Measurements from ENCODE around the gene RABGAP1. TPM values are rescaled to one million over a fixed set of nuclear protein-coding genes. Genes with fewer than 3 reads are reported as not detected.

The RABGAP1 gene
- total RNA-seq (2022; extraction: Qiagen RNA extraction; ENCODE audit: low read depth), result 11.4 to 15.5 TPM (median 13.9 TPM) in 5 replicates

GRCh38 chr9:122940749-122941581, at the start of gene RABGAP1:
Gene RABGAP1, plus strand, starts transcription at chr9:122941020. Its CDS starts 16,040 bp downstream, at chr9:122957060.

GRCh38 chr9:122904823-122905710, 35.8 kb upstream of the RABGAP1 start, which contains the start of gene RC3H2:
Gene RC3H2, minus strand, starts transcription at chr9:122905359. Its CDS starts 7,850 bp downstream, at chr9:122897509.

GRCh38 chr9:122912964-122913673, 27.7 kb upstream of the RABGAP1 start, which contains the start of gene ZBTB6:
Gene ZBTB6, minus strand, starts transcription at chr9:122913323. Its CDS starts 1,251 bp downstream, at chr9:122912072.

GRCh38 chr9:122931226-122932121, 9.3 kb upstream of the RABGAP1 start, which contains the start of gene ZBTB26:
Gene ZBTB26, minus strand, starts transcription at chr9:122931512. Its CDS starts 11,578 bp downstream, at chr9:122919934.

GRCh38 chr9:123033352-123033751, 92.5 kb downstream of the RABGAP1 start, which contains the start of gene GPR21:
Gene GPR21, plus strand, starts transcription at chr9:123033667. Its CDS starts 900 bp downstream, at chr9:123034567.

Other genes with a start within 250 kb of the RABGAP1 start
- not detected in 5 replicates for gene OR1L4, start 217.0 kb upstream of the RABGAP1 start, total RNA-seq (2022; extraction: Qiagen RNA extraction; ENCODE audit: low read depth)
- not detected in 5 replicates for gene OR1L6, start 198.7 kb upstream of the RABGAP1 start, total RNA-seq (2022; extraction: Qiagen RNA extraction; ENCODE audit: low read depth)
- not detected in 5 replicates for gene OR5C1, start 152.1 kb upstream of the RABGAP1 start, total RNA-seq (2022; extraction: Qiagen RNA extraction; ENCODE audit: low read depth)
- gene OR1K1, start 140.9 kb upstream of the RABGAP1 start, total RNA-seq (2022; extraction: Qiagen RNA extraction; ENCODE audit: low read depth), result not detected in 5 replicates
- 14.4 to 18.6 TPM (median 15.4 TPM) in 5 replicates for gene PDCL, start 112.4 kb upstream of the RABGAP1 start, total RNA-seq (2022; extraction: Qiagen RNA extraction; ENCODE audit: low read depth)
- 13.4 to 23.9 TPM (median 20.9 TPM) in 5 replicates for gene RC3H2, start 35.7 kb upstream of the RABGAP1 start, total RNA-seq (2022; extraction: Qiagen RNA extraction; ENCODE audit: low read depth)
- 4.3 to 6.3 TPM (median 5.5 TPM) in 5 replicates for gene ZBTB6, start 27.7 kb upstream of the RABGAP1 start, total RNA-seq (2022; extraction: Qiagen RNA extraction; ENCODE audit: low read depth)
- gene ZBTB26, start 9.5 kb upstream of the RABGAP1 start, total RNA-seq (2022; extraction: Qiagen RNA extraction; ENCODE audit: low read depth), result 1.1 to 2.4 TPM (median 2.0 TPM) in 5 replicates
- gene GPR21, start 92.6 kb downstream of the RABGAP1 start, total RNA-seq (2022; extraction: Qiagen RNA extraction; ENCODE audit: low read depth), result not detected in 5 replicates

Measured in A549 treated with GW870086 at 1 μM for 4 hours (cell line).